Measurements from ENCODE around the gene GJC3.
"Not testable (repeated sequence)": the region's sequence is repeated elsewhere in the genome, so short reads cannot be mapped to it uniquely, and the experiment has no call there.

The GJC3 gene

GRCh38 chr7:99953649-99954048, 24.2 kb upstream of the GJC3 start:
- H3K27ac ChIP-seq (ENCODE audit: low read depth, low read length) = no peak overlapping the region
- H3K9ac ChIP-seq (ENCODE audit: low read depth, low read length) = no peak overlapping the region
- H3K27me3 ChIP-seq (ENCODE audit: control insufficient read depth, insufficient read depth, low read length) = no peaks in the 10 kb centered on the region
- H3K4me3 ChIP-seq (ENCODE audit: low read depth, low read length) = no peak overlapping the region
- peaks cover 17% of the 10 kb centered on the region for H3K9me3 ChIP-seq (ENCODE audit: control insufficient read depth, insufficient read depth, low read length)
- no peaks in the 10 kb centered on the region for H3K36me3 ChIP-seq (ENCODE audit: control insufficient read depth, insufficient read depth, low read length)
- H3K4me1 ChIP-seq (ENCODE audit: control insufficient read depth, insufficient read depth, low read length) = no peaks in the 10 kb centered on the region

GRCh38 chr7:99952649-99953048, 23.2 kb upstream of the GJC3 start:
- peaks cover 20% of the 10 kb centered on the region for H3K9me3 ChIP-seq (ENCODE audit: control insufficient read depth, insufficient read depth, low read length)
- not testable (repeated sequence) for H3K36me3 ChIP-seq (ENCODE audit: control insufficient read depth, insufficient read depth, low read length); H3K4me1 ChIP-seq (ENCODE audit: control insufficient read depth, insufficient read depth, low read length); H3K9ac ChIP-seq (ENCODE audit: low read depth, low read length); H3K27me3 ChIP-seq (ENCODE audit: control insufficient read depth, insufficient read depth, low read length); H3K27ac ChIP-seq (ENCODE audit: low read depth, low read length); H3K4me3 ChIP-seq (ENCODE audit: low read depth, low read length)

GRCh38 chr7:99950819-99951218, 21.4 kb upstream of the GJC3 start:
- not testable (repeated sequence) for H3K27ac ChIP-seq (ENCODE audit: low read depth, low read length); H3K4me3 ChIP-seq (ENCODE audit: low read depth, low read length); H3K36me3 ChIP-seq (ENCODE audit: control insufficient read depth, insufficient read depth, low read length); H3K4me1 ChIP-seq (ENCODE audit: control insufficient read depth, insufficient read depth, low read length); H3K9ac ChIP-seq (ENCODE audit: low read depth, low read length); H3K27me3 ChIP-seq (ENCODE audit: control insufficient read depth, insufficient read depth, low read length)
- peaks cover 20% of the 10 kb centered on the region for H3K9me3 ChIP-seq (ENCODE audit: control insufficient read depth, insufficient read depth, low read length)

GRCh38 chr7:99949645-99950228, 20.3 kb upstream of the GJC3 start:
- Histone ChIP-seq H3K27ac (ENCODE audit: low read depth, low read length) (no peak overlapping the region), H3K27me3 (ENCODE audit: control insufficient read depth, insufficient read depth, low read length) (no peaks in the 10 kb centered on the region), H3K36me3 (ENCODE audit: control insufficient read depth, insufficient read depth, low read length) (no peaks in the 10 kb centered on the region), H3K4me1 (ENCODE audit: control insufficient read depth, insufficient read depth, low read length) (peaks cover 5% of the 10 kb centered on the region), H3K9me3 (ENCODE audit: control insufficient read depth, insufficient read depth, low read length) (peaks cover 20% of the 10 kb centered on the region), H3K4me3 (ENCODE audit: low read depth, low read length) (no peak overlapping the region), H3K9ac (ENCODE audit: low read depth, low read length) (no peak overlapping the region)

- Histone ChIP-seq H3K9me3 (ENCODE audit: control insufficient read depth, insufficient read depth, low read length) (peaks cover 22% of the 10 kb centered on the region), H3K27ac (ENCODE audit: low read depth, low read length) (no peak overlapping the region), H3K4me3 (ENCODE audit: low read depth, low read length) (no peak overlapping the region), H3K27me3 (ENCODE audit: control insufficient read depth, insufficient read depth, low read length) (no peaks in the 10 kb centered on the region), H3K9ac (ENCODE audit: low read depth, low read length) (no peak overlapping the region), H3K4me1 (ENCODE audit: control insufficient read depth, insufficient read depth, low read length) (peaks cover 24% of the 10 kb centered on the region), H3K36me3 (ENCODE audit: control insufficient read depth, insufficient read depth, low read length) (no peaks in the 10 kb centered on the region)
Observed at GRCh38 chr7:99947608-99948007, 18.2 kb upstream of the GJC3 start.

- Histone ChIP-seq H3K27ac (ENCODE audit: low read depth, low read length) (peak overlapping the region; percentile 87), H3K36me3 (ENCODE audit: control insufficient read depth, insufficient read depth, low read length) (no peaks in the 10 kb centered on the region), H3K4me3 (ENCODE audit: low read depth, low read length) (peak overlapping the region; percentile 14; the same call in 1 of the 2 replicates), H3K9me3 (ENCODE audit: control insufficient read depth, insufficient read depth, low read length) (peaks cover 15% of the 10 kb centered on the region; the same call in 1 of the 2 replicates), H3K4me1 (ENCODE audit: control insufficient read depth, insufficient read depth, low read length) (peaks cover 26% of the 10 kb centered on the region), H3K27me3 (ENCODE audit: control insufficient read depth, insufficient read depth, low read length) (no peaks in the 10 kb centered on the region), H3K9ac (ENCODE audit: low read depth, low read length) (peak overlapping the region; percentile 79)
Observed at GRCh38 chr7:99944497-99945070, 15.2 kb upstream of the GJC3 start.

- no peaks in the 10 kb centered on the region for H3K36me3 ChIP-seq (ENCODE audit: control insufficient read depth, insufficient read depth, low read length)
- peaks cover 26% of the 10 kb centered on the region for H3K4me1 ChIP-seq (ENCODE audit: control insufficient read depth, insufficient read depth, low read length)
- H3K27me3 ChIP-seq (ENCODE audit: control insufficient read depth, insufficient read depth, low read length) = no peaks in the 10 kb centered on the region
- peak overlapping the region; percentile 87 for H3K27ac ChIP-seq (ENCODE audit: low read depth, low read length)
- H3K9ac ChIP-seq (ENCODE audit: low read depth, low read length) = peak overlapping the region; percentile 79
- peak overlapping the region; percentile 35 for H3K4me3 ChIP-seq (ENCODE audit: low read depth, low read length)
- peaks cover 23% of the 10 kb centered on the region for H3K9me3 ChIP-seq (ENCODE audit: control insufficient read depth, insufficient read depth, low read length)
Observed at GRCh38 chr7:99943641-99944496, 14.4 kb upstream of the GJC3 start.

GRCh38 chr7:99938296-99938695, 8.9 kb upstream of the GJC3 start:
- Histone ChIP-seq H3K4me3 (ENCODE audit: low read depth, low read length) (no peak overlapping the region), H3K27me3 (ENCODE audit: control insufficient read depth, insufficient read depth, low read length) (no peaks in the 10 kb centered on the region), H3K36me3 (ENCODE audit: control insufficient read depth, insufficient read depth, low read length) (no peaks in the 10 kb centered on the region), H3K4me1 (ENCODE audit: control insufficient read depth, insufficient read depth, low read length) (peaks cover 10% of the 10 kb centered on the region), H3K9me3 (ENCODE audit: control insufficient read depth, insufficient read depth, low read length) (peaks cover 38% of the 10 kb centered on the region), H3K9ac (ENCODE audit: low read depth, low read length) (no peak overlapping the region), H3K27ac (ENCODE audit: low read depth, low read length) (no peak overlapping the region)

GRCh38 chr7:99935009-99935408, 5.6 kb upstream of the GJC3 start:
- H3K4me3 ChIP-seq (ENCODE audit: low read depth, low read length) = not testable (repeated sequence)

GRCh38 chr7:99930376-99930775, 956 bp upstream of the GJC3 start:
- no peak overlapping the region for H3K4me3 ChIP-seq (ENCODE audit: low read depth, low read length)
- H3K9me3 ChIP-seq (ENCODE audit: control insufficient read depth, insufficient read depth, low read length) = no peaks in the 10 kb centered on the region
- H3K27ac ChIP-seq (ENCODE audit: low read depth, low read length) = no peak overlapping the region
- H3K4me1 ChIP-seq (ENCODE audit: control insufficient read depth, insufficient read depth, low read length) = peaks cover 11% of the 10 kb centered on the region; the same call in 1 of the 2 replicates
- peaks cover 5% of the 10 kb centered on the region; the same call in 1 of the 2 replicates for H3K27me3 ChIP-seq (ENCODE audit: control insufficient read depth, insufficient read depth, low read length)
- H3K36me3 ChIP-seq (ENCODE audit: control insufficient read depth, insufficient read depth, low read length) = no peaks in the 10 kb centered on the region
- no peak overlapping the region for H3K9ac ChIP-seq (ENCODE audit: low read depth, low read length)

More at GRCh38 chr7:99935009-99935408, 5.6 kb upstream of the GJC3 start:
- peaks cover 27% of the 10 kb centered on the region for H3K9me3 ChIP-seq (ENCODE audit: control insufficient read depth, insufficient read depth, low read length)
- not testable (repeated sequence) for H3K27ac ChIP-seq (ENCODE audit: low read depth, low read length); H3K9ac ChIP-seq (ENCODE audit: low read depth, low read length); H3K27me3 ChIP-seq (ENCODE audit: control insufficient read depth, insufficient read depth, low read length); H3K36me3 ChIP-seq (ENCODE audit: control insufficient read depth, insufficient read depth, low read length); H3K4me1 ChIP-seq (ENCODE audit: control insufficient read depth, insufficient read depth, low read length)

- Histone ChIP-seq H3K4me3 (ENCODE audit: low read depth, low read length) (peak overlapping the region; percentile 55), H3K9me3 (ENCODE audit: control insufficient read depth, insufficient read depth, low read length) (no peaks in the 10 kb centered on the region), H3K27me3 (ENCODE audit: control insufficient read depth, insufficient read depth, low read length) (peaks cover 5% of the 10 kb centered on the region; the same call in 1 of the 2 replicates), H3K9ac (ENCODE audit: low read depth, low read length) (no peak overlapping the region), H3K27ac (ENCODE audit: low read depth, low read length) (no peak overlapping the region), H3K36me3 (ENCODE audit: control insufficient read depth, insufficient read depth, low read length) (no peaks in the 10 kb centered on the region), H3K4me1 (ENCODE audit: control insufficient read depth, insufficient read depth, low read length) (peaks cover 11% of the 10 kb centered on the region; the same call in 1 of the 2 replicates)
Observed at GRCh38 chr7:99929730-99930053, 272 bp upstream of the GJC3 start.
